ENCODE measurements around the gene LDLRAD3.

- no peak for TF ChIP-seq CTCF (IDR thresholded peaks at IDR 0.05)
- TF ChIP-seq POLR2A (IDR thresholded peaks at IDR 0.05): no peak
Observed at GRCh38 chr11:35914816-35915215, 29.0 kb upstream of the LDLRAD3 start.

Data from uterus (tissue), 2 donors.